Activated T-helper 1 cell treated with anti-CD3 and anti-CD28 coated beads, Interleukin-2, amount 50 U/mL, for 16 hours (primary cell): Measurements from ENCODE around the gene LYZL1.
"Not testable (repeated sequence)": the region's sequence is repeated elsewhere in the genome, so short reads cannot be mapped to it uniquely, and the experiment has no call there.

Experiments used
- DNase-seq, 2 donors: peaks; one replicate each; pipeline ENCODE4 v3.0.0-alpha.2; 2020; ENCODE audit warnings: low read depth in 1 of 2, low spot score in 1 of 2

The LYZL1 gene

DNA sequence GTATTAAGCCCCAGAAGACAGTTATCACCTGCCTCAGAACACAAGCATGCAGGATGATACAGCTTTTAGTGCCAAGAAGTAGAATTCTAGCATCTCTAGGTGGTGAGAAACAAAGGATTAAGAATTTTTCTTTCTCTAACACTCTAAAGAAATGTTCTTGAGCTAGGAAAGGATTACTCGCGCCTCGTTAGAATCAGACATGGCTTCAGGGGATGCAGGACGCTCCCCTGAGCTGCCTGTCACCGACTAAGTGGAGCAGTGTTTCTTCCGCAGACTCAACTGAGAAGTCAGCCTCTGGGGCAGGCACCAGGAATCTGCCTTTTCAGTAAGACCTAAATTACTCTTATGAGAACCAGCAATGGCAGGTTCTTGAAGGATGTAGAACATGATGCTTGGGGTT, at the start of gene LYZL1:
TSS of gene LYZL1 (plus strand) at position 165 of the 400 bp plus-strand sequence. CDS start 2,798 bp downstream, outside the sequence.
- not testable (repeated sequence) for DNase-seq

DNA sequence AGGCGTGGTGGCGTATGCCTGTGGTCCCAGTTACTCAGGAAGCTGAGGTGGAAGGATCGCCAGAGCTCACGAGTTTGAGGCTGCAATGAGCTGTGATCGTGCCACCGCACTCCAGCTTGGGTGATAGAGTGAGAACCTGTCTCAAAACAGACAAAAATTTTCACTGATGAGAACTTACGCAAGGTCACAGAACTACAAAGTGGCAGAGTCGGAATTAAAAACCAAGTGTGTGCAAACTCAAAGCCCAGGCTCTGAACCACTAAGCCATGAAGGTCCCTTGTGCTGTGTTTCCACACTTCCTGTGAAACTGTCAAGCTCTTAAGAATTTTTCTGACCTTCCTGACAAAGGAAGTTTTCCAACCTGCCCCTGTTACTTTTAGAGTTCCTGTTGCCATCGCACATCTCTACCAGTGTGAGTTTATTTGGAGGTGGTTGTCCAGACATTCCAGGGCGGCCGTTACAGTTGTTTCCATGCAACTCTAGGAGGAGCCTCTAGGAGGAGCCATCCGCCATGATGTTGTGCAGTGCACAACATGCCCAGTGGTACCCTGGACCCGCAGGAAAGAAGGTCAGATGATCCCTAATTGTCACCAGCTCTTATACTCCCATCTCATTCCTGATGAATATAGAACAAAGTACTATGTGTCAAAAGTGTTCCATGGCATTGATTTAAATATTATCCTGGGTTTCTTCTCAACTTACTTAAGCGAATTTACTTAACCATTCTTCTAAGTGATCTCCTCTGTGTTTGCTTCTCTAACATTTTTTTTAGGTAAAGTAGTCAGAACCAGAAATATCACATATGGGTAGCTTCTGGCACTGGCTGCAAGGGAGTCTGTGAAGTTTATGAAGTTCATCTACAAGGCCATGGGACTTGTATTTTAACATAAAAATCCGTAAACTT, 49.0 kb upstream of the LYZL1 start:
- DNase-seq = no peak

GRCh38 chr10:29240986-29241660, 47.7 kb upstream of the LYZL1 start:
- DNase-seq = no peak

DNA sequence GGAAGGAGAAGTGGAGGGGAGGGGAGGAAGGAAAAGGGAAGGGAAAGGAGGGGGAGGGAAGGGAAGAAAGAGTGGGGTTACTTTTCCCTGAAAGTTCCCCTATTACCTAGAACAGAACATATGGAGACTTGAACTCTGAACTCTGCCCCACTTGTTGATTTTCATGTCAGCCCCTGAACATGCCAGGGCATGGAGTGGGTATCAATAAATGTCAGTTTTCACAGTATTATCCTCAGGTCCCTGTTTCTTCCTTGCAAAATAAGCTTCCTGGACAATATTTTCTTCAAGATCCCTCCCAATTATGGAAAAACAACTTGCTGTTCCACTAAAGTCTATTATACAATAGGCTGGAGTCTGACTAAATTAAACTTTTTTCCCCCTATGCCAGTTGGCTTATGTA, 46.9 kb upstream of the LYZL1 start:
- no peak for DNase-seq

GRCh38 chr10:29243066-29243465, 45.8 kb upstream of the LYZL1 start:
- DNase-seq = no peak

DNA sequence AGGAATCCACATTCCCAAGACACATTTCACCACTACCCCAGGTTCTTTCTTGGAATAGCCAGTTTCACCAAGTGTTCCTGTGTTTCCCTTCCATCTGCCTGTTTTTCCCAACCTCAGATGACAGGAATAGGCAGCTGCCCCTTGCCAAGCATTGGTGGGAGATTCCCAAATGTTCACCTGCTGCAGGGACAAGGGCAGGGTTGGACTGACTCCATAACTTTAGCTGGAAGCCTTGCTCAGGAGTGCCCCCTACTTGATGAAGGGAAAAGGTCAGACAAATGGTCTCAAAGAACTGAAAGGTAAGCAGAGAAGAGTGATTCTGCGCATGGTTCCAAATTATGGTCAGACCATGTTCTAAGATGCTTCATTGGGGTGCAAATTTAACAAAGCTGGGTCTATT, 45.1 kb upstream of the LYZL1 start:
- DNase-seq = no peak

DNA sequence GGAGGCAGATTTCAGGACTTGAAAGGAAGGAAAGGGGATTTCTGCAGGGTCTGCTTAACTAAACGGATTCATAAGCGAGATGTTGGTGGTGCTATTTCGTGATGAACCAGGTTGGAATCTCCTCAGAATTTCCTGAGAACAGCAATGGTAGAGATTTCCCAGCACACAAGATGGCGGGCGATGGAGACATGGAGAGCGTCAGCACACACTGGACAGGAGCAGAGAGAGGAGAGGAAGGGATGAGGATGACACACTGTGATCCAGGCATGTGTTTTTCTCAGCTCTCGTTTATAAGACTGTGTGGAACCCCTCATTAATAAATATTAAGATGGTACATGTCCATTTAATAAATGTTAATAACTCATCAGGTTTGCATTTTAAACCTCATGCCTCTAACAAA, 43.9 kb upstream of the LYZL1 start:
- no peak for DNase-seq

- DNase-seq = no peak
Observed at GRCh38 chr10:29245476-29245875, 43.4 kb upstream of the LYZL1 start.

DNA sequence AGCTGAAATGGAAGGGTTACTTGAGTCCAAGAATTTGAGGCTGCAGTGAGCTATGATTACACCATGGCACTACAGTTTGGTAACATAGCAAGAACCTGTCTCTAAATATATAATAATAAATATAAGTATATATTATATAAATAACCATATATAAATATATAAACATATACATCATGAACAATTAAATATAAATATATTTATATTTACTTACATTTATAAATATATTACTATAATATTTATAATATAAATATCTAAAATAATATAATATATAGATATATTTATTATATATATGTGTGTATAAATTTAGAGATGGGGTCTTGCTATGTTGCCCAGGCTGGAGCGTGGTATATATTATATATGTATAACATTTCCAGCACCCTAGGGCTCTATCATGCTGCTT, 42.4 kb upstream of the LYZL1 start:
- DNase-seq = no peak

DNA sequence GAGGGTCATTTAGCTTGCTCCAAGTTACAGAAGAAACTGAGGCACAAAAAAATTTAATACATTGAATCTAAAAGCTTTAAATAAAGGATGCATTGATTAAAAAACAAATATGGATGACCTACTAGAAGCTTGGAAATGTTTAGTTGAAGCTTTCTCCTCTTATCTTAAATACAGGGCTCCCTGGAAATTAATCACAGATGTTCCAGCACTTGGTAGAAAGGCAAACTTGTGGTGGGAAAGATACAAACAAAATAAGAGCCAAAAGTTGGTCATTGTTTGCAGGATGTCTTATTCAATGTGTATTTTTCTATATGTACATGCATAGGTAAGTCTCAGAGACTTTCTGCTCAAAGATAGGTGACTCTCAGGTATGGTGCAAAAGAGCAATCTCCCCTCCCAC, 40.7 kb upstream of the LYZL1 start:
- no peak for DNase-seq

DNA sequence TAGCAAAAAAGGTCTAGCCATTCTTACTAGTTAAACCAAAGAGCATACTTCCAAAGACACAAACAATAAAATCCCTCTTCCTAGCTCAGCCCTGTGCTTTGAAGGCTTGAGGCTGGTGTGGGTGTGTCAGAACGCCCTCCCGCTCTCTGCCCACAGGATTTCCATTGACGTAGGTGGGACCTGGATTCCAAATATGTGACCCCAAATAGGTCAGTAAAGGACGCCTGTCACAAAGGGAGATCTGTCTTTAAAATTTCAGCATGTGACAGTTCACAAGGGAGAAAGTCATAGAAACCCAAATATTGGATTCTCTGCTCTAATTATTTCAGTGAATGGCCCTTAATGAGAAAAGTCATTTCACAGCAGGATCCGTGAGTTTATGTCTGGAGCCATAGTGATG, 39.9 kb upstream of the LYZL1 start:
- no peak for DNase-seq

DNA sequence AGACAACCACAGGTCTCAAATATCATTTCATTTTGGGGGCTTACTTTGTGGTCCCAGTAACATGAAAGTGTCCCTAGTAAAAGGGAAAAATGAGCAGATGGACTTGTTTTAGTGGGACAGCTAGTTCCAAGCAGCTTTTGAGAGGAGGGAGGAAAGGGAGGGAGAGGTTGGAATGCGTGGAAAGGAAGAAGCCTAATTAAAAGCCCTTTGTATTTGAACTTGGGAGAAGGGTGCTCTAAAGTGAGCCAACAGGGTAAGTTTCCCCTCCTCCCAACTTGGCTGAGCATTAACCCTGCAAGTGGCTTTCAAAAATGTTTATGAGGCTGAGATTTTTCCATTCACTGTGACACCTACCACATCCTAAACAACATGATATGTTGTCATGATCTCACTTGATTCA, 38.8 kb upstream of the LYZL1 start:
- no peak for DNase-seq

DNA sequence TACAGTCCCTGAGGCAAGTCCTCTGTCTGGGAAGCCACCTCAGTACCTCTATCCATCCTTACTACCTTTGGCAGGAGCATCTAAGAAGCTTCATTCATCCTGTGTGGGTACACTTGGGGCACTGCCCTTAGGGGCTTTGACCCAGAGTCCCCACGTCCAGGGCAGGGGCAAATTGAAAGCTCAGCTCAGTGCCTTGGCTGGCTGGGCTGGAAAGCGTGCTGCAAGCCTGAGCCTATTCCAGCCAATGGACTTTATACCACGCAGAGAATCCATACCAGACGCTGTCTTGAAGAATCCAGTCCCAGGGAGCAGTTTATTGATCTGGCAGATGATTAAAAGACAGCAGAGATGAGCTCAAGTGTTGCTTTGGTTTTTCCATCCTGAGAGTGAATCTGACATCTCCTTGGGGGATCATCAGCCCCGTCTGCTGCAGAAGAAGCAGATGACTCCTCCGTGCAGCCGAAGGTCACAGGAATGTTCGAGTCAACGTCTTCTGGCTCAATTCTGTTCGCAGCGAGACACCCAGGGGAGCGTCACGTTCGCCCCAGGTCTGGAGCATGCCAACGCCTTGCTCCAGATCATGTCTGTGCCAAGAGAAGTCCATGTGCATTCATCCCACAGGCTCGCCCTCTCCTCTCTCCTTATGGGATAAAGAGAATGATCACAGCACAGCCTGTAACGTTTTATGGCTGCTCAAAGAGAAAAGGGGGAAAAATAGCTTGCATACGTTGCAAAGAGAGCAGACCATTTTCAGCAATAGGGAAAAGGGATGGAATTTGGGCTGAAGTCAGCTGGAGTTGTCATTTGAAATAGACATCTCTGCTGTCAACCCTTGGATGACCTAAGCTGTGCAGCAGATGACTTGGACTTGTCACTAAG, 35.8 kb upstream of the LYZL1 start:
- DNase-seq = no peak

DNA sequence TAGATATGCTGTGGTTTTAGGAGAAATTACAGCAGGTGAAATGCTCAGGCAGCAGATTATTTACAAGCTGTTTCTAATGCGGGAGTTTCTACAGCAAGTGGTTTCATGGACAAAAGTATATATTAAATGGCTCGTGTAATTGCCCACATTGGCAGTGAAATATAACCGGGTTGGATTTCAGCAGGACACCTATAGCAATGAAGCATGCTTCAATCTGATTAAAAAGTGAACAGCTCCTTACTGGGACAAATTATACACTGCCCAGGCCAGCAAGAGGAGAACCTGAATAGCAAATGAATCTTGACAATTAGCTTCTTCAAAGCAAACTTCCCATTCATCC, 35.2 kb upstream of the LYZL1 start:
- no peak for DNase-seq

DNA sequence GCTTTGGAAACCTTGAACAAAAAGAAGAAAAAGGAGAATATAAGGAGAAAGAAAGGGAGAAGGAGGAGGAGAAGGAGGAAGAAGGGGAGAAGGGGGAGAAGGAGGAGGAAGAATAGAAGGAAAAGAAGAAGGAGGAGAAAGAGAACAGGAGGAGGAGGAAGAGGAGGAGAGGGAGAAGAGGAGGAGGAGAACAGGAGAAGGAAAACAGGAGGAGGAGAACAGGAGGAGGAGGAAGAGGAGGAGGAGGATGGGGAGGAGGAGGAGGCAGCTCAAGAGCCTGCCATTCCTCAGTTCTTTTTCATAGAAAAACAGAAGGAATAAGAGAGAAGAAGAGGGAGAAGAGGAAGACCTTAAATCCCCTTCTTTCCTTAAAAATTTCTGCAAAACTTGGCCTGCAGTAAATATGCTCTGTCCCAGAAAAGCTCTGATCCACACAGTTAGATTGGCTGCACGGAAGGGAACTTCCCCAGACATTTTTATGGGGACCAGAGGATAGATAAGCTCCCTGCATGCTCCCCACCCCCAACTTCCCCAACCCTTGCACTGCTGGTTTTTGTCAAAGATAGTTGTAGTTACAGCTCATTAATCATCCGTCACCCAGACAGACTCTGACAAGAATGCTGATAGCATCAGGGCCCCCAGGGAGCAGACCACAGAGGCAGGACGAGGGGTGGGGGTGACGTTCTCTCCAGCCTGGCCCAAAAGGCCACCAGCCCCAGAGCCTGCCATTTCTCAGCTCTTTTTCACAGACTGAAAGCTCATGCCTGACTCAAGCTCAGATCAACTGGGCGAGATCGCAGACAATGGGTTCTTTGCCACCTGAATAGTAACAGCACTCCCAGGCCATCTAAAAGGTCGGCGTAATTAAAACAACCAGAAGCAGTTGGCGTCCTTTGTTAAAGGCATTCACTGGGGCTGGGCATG, 34.5 kb upstream of the LYZL1 start:
- no peak for DNase-seq

- no peak for DNase-seq
Observed at GRCh38 chr10:29255104-29255503, 33.8 kb upstream of the LYZL1 start.

- no peak for DNase-seq
Observed at GRCh38 chr10:29256019-29256418, 32.9 kb upstream of the LYZL1 start.

GRCh38 chr10:29256586-29256985, 32.3 kb upstream of the LYZL1 start:
- DNase-seq = no peak

DNA sequence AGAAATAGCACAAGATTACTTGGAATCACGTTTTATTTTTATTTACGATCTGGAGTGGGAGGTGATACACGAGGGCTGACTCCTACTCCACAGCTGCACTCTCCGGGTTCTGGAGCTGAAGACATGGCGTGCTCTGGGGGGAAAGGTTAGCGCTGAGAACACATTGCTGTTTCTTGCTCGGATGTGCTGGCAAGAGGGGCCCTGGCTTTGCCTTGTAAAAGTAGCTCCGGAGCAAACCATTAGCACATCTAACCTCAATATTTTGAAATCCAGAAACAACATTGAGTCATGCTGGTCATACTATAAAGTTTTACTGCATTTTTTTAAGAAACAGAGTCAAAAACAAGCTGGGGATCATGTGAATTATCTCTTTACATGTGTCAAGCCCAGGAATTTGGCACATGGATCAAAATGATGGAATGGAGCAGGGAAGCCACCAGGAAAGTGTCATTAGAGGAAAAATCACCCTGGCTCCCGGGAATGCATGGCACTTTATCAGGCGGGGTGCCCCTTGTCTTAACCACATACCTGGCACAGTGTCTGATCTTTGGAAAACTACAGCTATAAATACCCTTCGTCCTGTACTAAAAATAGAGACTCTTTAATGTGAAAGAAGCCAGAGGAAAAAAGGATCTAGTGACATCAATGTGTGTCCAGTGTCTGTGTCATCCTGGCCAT, 31.6 kb upstream of the LYZL1 start:
- no peak for DNase-seq

- no peak for DNase-seq
Observed at GRCh38 chr10:29257784-29258135, 31.1 kb upstream of the LYZL1 start.
